ENCODE measurements around the gene ST3GAL2.
A peak's percentile ranks its signal among the peaks of the same experiment; 100 is the strongest.
"Not testable (repeated sequence)": the region's sequence is repeated elsewhere in the genome, so short reads cannot be mapped to it uniquely, and the experiment has no call there.

Gene ST3GAL2

DNA sequence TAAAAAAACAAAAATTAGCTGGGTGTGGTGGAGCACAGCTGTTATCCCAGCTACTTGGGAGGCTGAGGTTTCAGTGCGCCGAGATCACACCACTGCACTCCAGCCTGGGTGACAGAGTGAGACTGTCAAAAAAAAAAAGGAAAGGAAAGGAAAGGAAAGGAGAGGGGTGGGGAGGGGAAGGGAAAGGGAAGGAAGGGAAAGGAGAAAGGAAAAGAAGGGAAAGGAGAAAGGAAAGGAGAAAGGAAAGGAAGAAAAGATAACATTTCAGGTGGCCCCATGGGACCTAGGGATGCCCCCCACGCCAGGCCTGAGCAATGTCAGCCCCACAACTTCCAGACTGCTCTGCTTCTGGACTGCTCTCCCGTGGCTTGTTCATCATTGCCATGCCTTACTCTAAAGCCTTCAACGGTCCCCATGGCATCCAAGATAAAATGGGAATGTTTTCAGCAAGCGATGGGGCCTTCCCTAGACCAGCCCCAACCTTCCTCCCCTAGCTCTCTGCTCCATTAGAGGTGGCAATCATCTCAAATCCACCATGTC, 55.4 kb downstream of the ST3GAL2 start:
- DNase-seq (ENCODE audit: low read depth) = no peak

DNA sequence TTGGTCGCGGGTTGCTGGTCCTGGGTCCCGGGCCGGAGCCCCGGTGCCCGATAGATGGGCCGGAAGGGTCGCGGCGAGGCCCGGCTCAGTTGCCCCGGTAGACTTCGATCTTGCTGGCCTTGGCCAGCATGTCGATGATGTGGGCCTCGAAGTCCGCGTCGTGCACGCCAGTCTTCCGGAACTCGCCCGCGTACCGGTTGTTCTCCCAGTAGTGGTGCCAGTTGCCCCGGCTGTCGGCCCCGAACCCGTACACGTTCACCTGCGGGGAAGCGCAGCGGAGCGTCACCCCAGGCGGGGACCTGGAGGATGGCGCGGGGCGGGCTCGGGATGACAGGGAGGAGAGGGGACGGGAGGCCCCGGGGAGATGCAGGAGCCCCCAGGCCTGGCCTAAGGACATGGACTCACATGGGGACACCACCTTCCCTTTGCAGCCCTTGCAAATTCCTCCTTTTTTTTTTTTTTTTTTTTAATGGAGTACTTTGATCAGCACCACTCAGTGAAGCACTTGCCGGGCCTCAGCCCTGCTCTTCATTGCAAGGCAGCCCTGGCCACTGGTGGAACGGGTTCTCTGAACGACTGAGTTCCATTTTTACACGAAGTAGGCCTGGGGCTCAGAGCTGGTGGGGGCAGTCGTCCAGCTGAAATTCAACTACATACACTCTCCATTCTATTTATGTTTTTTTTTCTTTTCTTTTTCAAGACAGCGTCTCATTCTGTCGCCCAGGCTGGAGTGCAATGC, 57.1 kb downstream of the ST3GAL2 start:
- DNase-seq (ENCODE audit: low read depth) = no peak

DNA sequence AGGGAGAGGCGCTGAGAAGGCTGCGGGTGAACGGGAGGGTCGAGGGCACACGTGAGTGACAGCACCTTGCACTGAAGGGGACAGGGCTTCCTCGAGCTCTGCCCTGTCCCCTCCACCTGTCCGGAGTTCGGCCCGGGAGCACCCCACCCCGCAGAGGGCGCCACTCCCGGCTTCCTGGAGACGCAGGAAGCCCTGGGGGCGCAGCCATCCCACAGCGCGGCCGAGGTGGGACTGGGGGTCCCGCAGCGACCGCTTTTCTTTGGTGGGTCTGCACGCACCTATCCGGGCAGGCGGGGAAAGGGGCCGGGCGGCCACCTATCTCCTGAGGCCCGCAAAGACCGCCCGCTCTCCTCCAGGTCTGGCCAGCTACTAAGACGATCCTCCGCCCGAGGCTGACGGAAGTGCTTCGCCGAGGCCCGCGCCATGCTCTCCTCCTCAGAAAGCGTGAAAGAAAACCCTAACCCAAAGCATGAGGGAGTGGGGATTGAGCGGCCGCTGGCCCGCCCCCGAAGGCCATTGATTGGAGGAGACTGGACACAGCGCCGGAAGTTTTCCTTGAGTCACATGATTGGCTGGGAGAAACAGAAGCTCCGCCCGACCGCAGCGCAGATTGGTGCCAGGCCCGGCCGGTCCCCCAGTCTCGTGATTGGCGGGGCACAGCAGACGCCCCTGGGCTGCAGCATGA, 57.8 kb downstream of the ST3GAL2 start:
- peak; percentile 77 for DNase-seq (ENCODE audit: low read depth)

DNA sequence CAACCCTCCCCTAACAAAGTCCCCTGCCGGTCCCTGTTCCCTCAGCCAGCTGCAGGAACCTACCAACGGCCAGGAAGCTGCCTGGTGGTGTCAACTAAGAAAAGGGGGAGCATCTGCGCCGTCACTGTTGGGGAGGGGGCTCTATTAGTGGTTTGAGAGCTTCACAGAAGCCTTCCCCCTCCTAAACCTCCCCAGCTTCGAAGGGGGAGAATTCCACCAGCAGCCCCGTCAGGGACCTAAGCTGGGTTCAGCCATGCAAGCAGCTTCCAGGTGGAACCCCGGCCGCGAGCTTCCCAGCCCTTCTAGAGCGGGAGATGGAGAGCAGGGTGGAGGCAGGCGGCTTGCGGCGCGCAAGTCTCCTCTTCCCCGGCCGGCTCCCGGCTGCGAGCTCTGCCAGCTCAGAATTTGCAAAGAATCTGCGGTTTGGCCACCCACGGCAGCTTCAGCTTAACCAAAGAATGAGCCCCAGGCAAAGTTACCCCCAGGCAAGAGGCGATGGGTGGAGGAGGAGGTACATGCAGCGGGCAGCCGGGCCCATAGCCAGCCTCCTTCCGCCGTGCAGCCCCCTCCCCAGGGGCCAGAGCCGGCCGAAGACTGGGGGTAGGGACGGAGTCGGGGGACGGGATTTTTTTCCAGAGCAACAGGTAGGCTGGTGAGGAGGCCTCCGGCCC, 58.5 kb downstream of the ST3GAL2 start:
- peak; percentile 49 for DNase-seq (ENCODE audit: low read depth)

DNA sequence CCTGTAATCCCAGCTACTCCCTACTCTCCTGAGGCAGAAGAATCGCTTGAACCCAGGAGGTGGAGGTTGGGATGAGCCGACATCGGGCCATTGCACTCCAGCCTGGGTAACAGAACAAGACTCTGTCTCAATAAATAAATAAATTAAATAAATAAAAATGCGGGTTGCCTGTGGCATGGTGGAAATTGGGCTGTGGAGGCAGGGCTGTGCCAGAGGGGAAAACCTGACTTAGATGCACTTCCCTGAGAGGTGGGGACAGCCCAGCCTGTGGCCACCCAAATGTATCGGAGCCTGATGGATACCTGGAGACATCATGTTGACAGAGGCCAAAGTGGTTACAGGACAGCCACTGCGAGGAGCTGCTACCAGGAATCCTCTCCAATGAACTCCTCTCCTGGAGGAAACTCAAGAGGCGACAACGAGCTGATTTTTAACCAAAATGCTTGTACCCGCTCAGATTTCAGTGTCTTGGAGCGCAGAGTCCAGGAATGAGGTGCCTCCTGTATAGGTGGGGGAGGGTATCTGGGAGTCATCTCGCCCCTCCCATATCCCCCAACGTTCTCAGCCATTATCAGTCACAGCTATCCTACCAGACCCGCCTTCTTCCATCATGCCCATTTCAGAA, 59.9 kb downstream of the ST3GAL2 start:
- DNase-seq (ENCODE audit: low read depth) = no peak

DNA sequence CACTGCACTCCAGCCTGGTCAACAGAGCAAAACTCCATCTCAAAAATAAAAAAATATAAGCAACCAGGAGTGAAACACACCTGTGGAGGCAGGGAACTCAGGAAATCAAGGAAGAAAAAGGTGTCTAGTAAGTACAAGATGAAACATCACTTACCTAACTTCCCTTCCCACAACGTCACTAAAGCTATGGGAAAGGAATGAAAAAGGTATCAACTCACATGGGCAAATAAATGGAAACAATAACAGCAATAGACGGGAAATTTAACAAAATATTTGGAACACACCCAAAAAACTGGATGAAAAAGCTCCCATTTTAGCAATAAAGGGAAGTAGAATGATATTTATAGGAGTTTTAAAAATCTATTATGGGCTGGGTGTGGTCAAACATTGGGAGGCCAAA, 61.1 kb downstream of the ST3GAL2 start:
- no peak for DNase-seq (ENCODE audit: low read depth)

DNA sequence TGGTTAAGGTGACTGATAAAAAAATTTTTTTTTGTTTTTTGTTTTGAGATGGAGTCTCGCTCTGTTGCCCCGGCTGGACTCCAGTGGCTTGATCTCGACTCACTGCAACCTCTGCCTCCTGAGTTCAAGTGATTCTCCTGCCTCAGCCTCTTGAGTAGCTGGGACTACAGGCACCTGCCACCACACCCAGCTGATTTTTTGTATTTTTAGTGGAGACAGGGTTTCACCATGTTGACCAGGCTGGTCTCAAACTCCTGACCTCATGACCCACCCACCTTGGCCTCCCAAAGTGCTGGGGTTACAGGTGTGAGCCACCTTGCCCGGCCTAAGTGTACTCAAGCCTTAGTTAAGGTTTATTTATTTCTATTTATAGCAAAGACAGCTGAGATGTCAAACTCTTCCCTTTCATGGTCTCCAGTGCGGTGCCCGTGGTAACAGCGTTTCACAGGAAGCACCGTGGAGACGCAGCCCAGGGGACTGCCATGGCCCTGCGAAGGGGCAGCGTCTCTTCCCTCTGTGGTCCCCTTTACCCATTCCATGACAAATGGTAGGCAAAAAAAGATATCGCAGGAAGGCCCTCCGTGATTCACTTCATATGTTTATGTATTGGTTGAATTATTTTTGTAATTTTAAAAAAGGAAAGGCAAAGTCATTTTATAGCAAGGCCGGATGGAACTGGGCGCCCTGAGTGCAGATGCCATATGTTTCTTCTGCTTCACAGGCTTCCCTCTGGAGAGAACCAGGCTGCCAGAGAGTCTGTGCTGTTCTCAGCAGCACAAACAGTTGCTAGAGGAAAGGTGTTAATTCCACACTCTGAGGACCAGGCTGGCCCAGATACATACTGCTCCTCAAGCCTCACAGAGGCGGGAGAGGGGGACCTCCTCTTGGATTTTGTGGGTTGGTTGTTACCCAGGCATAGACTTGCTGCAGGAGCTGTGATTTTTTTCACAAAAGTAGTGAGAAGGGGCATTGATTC, 63.0 kb downstream of the ST3GAL2 start:
- DNase-seq (ENCODE audit: low read depth) = no peak

DNA sequence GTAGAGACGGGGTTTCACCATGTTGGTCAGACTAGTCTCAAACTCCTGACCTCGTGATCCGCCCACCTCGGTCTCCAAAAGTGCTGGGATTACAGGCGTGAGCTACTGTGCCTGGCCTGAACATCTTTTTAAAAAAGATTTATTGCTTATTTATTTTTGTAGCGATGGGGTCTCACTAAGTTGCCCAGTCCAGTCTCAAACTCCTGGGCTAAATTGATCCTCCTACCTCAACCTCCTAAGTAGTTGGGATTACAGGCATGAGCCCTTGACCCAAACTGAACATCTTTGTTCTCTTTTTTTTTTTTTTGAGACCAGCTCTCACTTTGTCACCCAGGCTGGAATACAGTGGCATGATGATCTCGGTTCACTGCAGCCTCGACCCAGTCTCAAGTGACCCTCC, 64.7 kb downstream of the ST3GAL2 start:
- no peak for DNase-seq (ENCODE audit: low read depth)

DNA sequence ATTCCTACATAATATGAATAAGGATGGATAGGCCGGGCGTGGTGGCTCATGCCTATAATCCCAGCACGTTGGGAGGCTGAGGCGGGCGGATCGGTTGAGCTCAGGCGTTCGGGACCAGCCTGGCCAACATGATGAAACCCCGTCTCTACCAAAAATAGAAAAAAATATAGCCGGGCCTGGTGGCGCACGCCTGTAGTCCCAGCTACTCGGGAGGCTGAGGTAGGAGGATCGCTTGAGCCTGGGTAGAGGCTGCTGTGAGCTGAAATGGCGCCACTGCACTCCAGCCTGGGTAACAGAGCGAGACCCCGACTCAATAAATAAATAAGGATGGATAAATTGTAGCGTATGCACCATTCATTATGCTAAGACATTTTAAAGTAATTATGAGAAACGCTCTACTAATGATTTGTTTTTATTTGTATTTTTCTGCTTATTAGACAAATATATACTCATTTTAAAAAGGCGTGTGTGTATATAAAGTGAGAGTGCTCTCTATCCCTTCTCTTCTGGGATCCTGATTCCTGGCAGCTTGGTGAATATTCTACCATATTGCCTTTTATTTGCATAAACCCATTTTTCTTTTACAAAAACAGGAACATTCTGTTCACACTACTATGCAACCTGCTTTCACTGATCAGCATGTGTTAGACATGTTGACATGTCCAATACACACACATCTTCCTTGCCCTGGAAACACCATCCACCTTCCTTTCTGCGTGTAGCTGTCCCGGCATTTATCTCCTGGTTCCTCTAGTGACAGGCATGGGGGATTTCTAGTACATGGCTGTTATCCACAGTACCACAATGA, 65.8 kb downstream of the ST3GAL2 start:
- no peak for DNase-seq (ENCODE audit: low read depth)

DNA sequence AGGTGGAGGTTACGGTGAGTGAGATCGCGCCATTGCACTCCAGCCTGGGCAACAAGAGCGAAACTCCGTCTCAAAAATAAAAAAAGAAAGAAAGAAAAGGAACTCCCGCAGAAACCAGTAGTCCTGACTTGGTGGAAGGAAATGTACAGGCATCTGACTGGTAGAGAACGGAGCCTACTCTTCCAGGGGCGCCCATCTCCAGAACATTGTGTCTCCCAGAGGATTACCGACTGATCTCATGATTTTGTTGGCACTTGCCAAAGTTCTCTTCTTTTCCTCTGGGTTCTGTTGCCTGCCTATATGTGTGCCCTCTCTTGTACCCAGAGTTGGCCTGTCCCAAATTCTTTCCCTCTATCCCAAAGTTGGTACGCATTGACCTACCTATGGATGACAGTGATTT, 68.0 kb downstream of the ST3GAL2 start:
- DNase-seq (ENCODE audit: low read depth) = no peak

DNA sequence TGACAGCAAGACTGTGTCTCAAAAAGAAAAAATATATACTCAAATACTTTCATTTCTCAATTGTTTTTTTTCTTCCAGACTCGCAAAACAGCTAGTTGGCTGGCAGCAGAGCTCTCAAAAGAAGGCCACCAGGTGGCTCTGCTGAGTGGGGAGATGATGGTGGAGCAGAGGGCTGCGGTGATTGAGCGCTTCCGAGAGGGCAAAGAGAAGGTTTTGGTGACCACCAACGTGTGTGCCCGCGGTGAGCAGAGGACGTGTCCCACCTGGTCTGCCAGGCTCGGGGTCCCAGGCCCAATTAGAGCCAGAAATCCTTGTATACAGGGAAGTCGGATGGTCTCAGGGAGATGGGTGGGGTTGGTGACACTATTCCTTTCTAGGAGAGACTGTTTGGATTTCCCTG, 68.8 kb downstream of the ST3GAL2 start:
- DNase-seq (ENCODE audit: low read depth) = not testable (repeated sequence)

DNA sequence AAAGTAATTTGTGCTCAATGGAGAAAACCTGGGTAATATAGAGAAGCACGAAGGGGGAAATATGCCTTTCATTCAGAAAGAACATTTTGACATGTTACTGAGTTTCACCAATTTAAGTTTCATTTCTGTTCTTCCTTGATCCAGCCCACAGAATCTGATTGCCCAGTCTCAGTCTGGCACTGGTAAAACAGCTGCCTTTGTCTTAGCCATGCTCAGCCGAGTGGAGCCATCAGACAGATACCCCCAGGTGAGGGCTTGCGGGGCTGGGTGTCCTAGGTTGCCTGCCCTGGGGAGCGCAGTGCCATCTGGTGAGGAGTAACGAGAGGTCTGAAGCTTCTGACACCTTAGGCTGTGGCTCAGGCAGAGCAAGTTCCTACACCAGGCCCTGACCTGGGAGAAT, 74.5 kb downstream of the ST3GAL2 start:
- DNase-seq (ENCODE audit: low read depth) = no peak

DNA sequence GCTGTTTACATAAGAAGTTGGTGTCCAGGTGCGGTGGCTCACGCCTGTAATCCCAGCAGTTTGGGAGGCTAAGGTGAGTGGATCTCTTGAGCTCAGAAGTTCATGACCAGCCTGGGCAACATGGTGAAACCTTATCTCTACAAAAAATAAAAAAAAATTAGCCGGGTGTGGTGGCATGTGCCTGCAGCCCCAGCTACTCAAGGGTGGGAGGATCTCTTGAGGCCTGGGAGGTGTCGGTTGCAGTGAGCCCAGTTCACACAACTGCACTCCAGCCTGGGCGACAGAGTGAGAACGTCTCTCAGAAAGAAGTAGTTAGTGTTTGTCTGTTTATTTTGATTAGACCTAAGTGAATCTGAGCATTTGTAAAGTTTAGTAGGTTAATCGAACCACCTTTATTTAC, 79.3 kb downstream of the ST3GAL2 start:
- no peak for DNase-seq (ENCODE audit: low read depth)

DNA sequence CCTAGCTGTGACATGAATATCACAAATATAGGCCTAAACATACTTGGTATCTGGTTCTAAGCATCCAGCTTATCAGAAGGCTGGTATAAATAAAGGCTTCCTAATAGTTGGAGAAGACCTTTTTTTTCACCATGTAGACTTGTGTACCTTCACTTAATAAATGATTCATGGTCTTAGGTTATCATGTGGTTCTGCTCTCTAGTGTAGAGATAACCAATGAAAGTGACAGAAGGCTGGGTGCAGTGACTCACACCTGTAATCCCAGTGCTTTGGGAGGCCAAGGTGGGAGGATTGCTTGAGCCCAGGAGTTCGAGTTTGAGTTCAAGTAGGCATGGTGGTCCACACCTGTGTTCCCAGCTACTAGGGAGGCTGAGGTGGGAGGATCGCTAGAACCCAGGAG, 89.1 kb downstream of the ST3GAL2 start:
- DNase-seq (ENCODE audit: low read depth) = no peak

DNA sequence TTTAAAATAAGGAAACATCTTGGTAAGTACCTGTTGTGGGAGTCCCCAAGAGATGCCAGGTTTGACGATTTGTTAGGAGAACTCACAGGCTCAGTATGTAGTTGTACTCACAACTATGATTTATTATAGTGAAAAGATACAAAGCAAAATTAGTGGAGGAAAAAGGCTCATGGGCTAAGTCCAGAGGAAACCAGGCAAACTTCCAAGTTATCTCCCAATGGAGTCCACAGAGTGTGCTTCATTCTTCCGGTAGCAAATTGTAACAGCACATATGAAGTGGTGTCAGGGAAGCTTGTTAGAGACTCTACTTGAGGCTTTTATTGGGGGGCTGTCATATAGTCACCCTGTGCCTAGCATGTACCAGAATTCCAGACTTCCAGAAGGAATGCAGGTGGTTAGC, 89.9 kb downstream of the ST3GAL2 start:
- DNase-seq (ENCODE audit: low read depth) = no peak

DNA sequence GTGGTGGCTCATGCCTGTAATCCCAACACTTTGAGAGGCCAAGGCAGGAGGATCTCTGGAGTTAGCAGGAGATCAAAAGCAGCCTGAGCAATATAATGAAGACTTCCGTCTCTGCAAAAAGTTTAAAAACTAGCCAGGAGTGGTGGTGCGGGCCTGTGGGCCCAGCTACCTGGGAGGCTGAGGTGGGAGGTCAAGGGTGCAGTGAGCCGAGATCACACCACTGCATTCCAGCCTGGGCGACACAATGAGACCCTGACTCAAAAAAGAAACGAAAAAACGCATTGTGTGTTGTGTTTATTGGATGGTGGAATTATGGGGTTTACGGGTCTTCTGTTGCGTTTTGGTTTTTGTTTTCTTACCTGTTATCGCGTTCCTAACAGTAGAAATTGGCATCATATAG, 93.1 kb downstream of the ST3GAL2 start:
- DNase-seq (ENCODE audit: low read depth) = no peak

DNA sequence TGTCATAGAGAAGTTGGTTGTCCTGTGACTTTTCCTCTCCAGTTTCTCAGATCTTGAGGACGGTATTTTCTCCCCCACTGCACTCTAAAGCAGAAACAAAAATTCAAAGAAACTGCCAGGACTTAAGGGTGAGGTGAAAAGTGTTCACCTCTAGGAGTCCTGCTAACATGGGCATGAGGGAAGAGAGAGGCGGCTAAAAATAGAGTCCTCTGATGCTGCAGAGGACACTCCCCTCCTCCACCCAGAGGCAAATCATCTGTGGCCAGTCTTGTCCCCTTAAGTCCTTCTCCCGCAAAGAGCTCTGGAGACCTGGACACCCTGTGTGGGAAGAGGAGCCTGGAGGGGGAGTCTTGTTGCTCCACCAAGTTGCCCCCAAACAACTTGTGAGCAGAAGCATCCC, 96.9 kb downstream of the ST3GAL2 start:
- no peak for DNase-seq (ENCODE audit: low read depth)

DNA sequence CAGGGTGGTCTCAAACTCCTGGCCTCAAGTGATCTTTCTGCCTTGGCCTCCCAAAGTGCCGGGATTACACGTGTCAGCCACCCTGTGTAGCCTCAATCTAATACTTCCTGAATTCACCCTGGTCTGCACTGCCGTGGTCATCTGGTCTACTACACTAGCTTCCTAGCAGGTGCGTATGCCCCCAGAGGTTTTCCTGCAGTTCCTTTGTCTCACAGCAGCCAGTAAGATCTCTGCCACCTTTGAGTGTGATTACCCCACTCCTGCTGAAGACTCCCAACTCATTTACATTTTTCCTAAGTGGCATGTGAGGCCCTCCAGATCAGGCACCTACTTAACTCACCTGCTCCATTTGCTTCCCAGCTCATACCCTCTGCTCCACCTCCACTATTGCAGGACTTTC, 97.3 kb downstream of the ST3GAL2 start:
- no peak for DNase-seq (ENCODE audit: low read depth)

DNA sequence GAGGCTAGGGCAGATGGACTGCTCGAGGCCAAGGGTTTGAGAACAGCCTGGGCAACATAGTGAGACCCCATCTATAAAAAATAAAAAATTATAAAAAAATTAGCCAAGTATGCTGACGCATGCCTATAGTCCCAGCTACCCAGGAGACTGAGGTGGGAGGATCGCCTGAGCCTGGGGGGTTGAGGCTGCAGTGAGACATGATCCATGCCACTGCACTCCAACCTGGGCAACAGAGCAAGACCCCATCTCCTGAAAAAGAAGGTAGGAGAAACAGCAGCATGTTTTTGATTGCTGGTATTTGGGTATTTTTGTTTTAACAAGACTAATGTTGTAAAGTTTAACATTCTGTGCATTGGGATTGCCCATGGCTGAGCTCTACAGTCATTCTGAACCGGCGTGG, 101.1 kb downstream of the ST3GAL2 start:
- no peak for DNase-seq (ENCODE audit: low read depth)

DNA sequence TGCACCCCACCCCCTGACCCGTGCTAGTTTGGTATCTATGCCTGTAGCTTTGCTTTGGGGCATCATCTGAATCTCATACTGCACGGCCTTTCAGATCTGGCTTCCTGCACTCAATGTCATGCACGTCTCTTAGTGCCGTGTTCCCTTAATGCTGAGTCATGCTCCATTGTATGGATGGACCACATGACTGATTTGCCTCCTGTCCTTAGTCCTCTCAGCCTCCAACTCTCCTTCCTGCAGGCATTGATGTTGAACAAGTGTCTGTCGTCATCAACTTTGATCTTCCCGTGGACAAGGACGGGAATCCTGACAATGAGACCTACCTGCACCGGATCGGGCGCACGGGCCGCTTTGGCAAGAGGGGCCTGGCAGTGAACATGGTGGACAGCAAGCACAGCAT, 106.2 kb downstream of the ST3GAL2 start:
- not testable (repeated sequence) for DNase-seq (ENCODE audit: low read depth)

All from stimulated activated CD8-positive, alpha-beta memory T cell treated with anti-CD3 and anti-CD28 coated beads, Interleukin-15, amount 100 ng/mL, for 24 hours (primary cell).